OCI-LY7 (cell line): ENCODE measurements around the gene MRPL55. TPM values are rescaled to one million over a fixed set of nuclear protein-coding genes. Genes with fewer than 3 reads are reported as not detected.
A peak's percentile ranks its signal among the peaks of the same experiment; 100 is the strongest.

Experiments used
- BruUV-seq: library from RNA; stranded (reverse); fragments of 400-500 nt; replicated peaks from 2 replicates; lab custom pipeline; 2021; lab: Mats Ljungman, UMichigan
- CTCF ChIA-PET: fragments of 300-600 bp; sonication (Branson Sonifier 250); formaldehyde crosslinking; loops from one replicate; lab custom pipeline; 2022; ENCODE audit warnings: antibody characterized with exemption; ENCODE audit not compliant: unreplicated experiment; lab: Charles Lee
- POLR2A ChIA-PET: fragments of 300-600 bp; sonication (Branson Sonifier 250); formaldehyde crosslinking; loops from one replicate; lab custom pipeline; 2022; ENCODE audit warnings: antibody characterized with exemption; lab: Charles Lee
- DNase-seq: peaks from one replicate; pipeline ENCODE4 v3.0.0-alpha.2; 2015; ENCODE audit warnings: low spot score
- H2AFZ ChIP-seq: fragments of 200-600 bp; sonication (generic), shearing (Covaris generic); 2 replicates; pipeline ENCODE4 v1.6.1; 2014; ENCODE audit warnings: mild to moderate bottlenecking, antibody characterized with exemption, low read length, moderate library complexity
- H3K27ac ChIP-seq: fragments of 200-600 bp; sonication (generic); 2 replicates; pipeline ENCODE4 v1.5.1; 2014; ENCODE audit warnings: mixed run types, low read depth, mild to moderate bottlenecking, moderate library complexity, low read length, inconsistent platforms; ENCODE audit not compliant: poor library complexity, severe bottlenecking
- H3K36me3 ChIP-seq: fragments of 200-600 bp; sonication (generic); 2 replicates; pipeline ENCODE4 v1.6.1; 2014; ENCODE audit warnings: mild to moderate bottlenecking, antibody characterized with exemption, low read length, moderate library complexity, mixed read lengths; ENCODE audit not compliant: insufficient read depth
- H3K4me1 ChIP-seq: fragments of 200-600 bp; sonication (generic); 2 replicates; pipeline ENCODE4 v1.5.1; 2014; ENCODE audit warnings: mild to moderate bottlenecking, low read length; ENCODE audit not compliant: insufficient read depth, poor library complexity, severe bottlenecking
- H3K4me2 ChIP-seq: fragments of 200-600 bp; sonication (generic); 2 replicates; pipeline ENCODE4 v1.6.1; 2014; ENCODE audit warnings: mild to moderate bottlenecking, low read length
- H3K4me3 ChIP-seq: fragments of 200-600 bp; sonication (generic); 2 replicates; pipeline ENCODE4 v1.5.1; 2014; ENCODE audit warnings: mild to moderate bottlenecking, low read depth, low read length; ENCODE audit not compliant: poor library complexity, severe bottlenecking
- H3K79me2 ChIP-seq: fragments of 200-600 bp; sonication (generic); 2 replicates; pipeline ENCODE4 v1.6.1; 2016; ENCODE audit warnings: low read depth, mild to moderate bottlenecking, low read length, moderate library complexity, mixed read lengths; ENCODE audit not compliant: insufficient read depth
- H3K9me2 ChIP-seq: fragments of 200-600 bp; sonication (generic); 2 replicates; pipeline ENCODE4 v1.6.1; 2016; ENCODE audit warnings: mild to moderate bottlenecking, low read length, mixed read lengths; ENCODE audit not compliant: insufficient read depth
- H3K9me3 ChIP-seq: fragments of 200-600 bp; sonication (generic); 2 replicates; pipeline ENCODE4 v1.6.1; 2014; ENCODE audit warnings: mild to moderate bottlenecking, mixed run types, low read length, mixed read lengths
- H4K20me1 ChIP-seq: fragments of 200-600 bp; sonication (generic); 2 replicates; pipeline ENCODE4 v1.6.1; 2014; ENCODE audit warnings: mild to moderate bottlenecking, antibody characterized with exemption, low read length, moderate library complexity, mixed read lengths; ENCODE audit not compliant: insufficient read depth
- CTCF ChIP-seq: fragments of 200-600 bp; sonication (generic); conservative IDR thresholded peaks from 2 replicates; pipeline ENCODE4 v1.5.1; 2014; ENCODE audit warnings: mild to moderate bottlenecking, antibody characterized with exemption, low read length, moderate library complexity, mixed read lengths
- EZH2phosphoT487 ChIP-seq: fragments of 200-600 bp; sonication (generic); IDR thresholded peaks from 2 replicates; pipeline ENCODE4 v1.6.1; 2018; ENCODE audit warnings: low read depth, borderline replicate concordance, mild to moderate bottlenecking, mixed run types, antibody characterized with exemption, low read length, moderate library complexity, mixed read lengths
- intact Hi-C: fragments of 100-400 bp; cut with micrococcal nuclease; formaldehyde crosslinking; loops from one replicate; pipeline ENCODE4 v1.10.0; 2022; ENCODE audit not compliant: unreplicated experiment
- total RNA-seq, 2 experiments: library from RNA; depleted of rRNA in 1 of 2; stranded (reverse); fragments of >200 nt in 1 of 2; shearing (Covaris generic) in 1 of 2; gene quantifications; 2 replicates each; pipeline ENCODE4 v1.2.3, GENCODE V29; 2014 to 2022

MRPL55 gene
- total RNA-seq, 2 experiments from 2014 or later, result 50.0 to 92.8 TPM

GRCh38 chr1:228125185-228125584, 16.1 kb upstream of the MRPL55 start:
- ChIA-PET CTCF (interaction anchor here (0.6 to 1.2 kb wide), 2 partner anchors 23 to 42 kb away, joined by 3 read pairs; no protein-coding TSS in a partner anchor), POLR2A (interaction anchor here (0.5 to 1.2 kb wide), 7 partner anchors 9 to 1944 kb away, joined by 3 read pairs; partner anchors contain the start of gene TRIM11)
- Histone ChIP-seq H4K20me1 (no peaks in the 10 kb centered on the region), H3K27ac (no peak overlapping the region), H3K79me2 (no peaks in the 10 kb centered on the region), H3K9me2 (no peaks in the 10 kb centered on the region), H3K4me3 (no peak overlapping the region), H3K4me1 (peaks cover 8% of the 10 kb centered on the region), H3K36me3 (no peaks in the 10 kb centered on the region), H2AFZ (peak overlapping the region; percentile 17; the same call in 1 of the 2 replicates), H3K4me2 (no peak overlapping the region), H3K9me3 (peaks cover 18% of the 10 kb centered on the region; the same call in 1 of the 2 replicates)
- no TSS peak for BruUV-seq
- intact Hi-C loops, result no loop called here
- TF ChIP-seq EZH2phosphoT487, result no peak
- no peak for TF ChIP-seq CTCF
- no peak for DNase-seq

GRCh38 chr1:228123505-228123904, 14.4 kb upstream of the MRPL55 start:
- no peak overlapping the region for H3K4me2 ChIP-seq
- CTCF ChIA-PET, result interaction anchor here (0.6 kb wide), 1 partner anchor 124 kb away, joined by 3 read pairs; no protein-coding TSS in a partner anchor

More at GRCh38 chr1:228123505-228123904, 14.4 kb upstream of the MRPL55 start:
- intact Hi-C loops, result no loop called here
- no TSS peak for BruUV-seq
- Histone ChIP-seq H3K27ac (no peak overlapping the region), H3K9me3 (peaks cover 29% of the 10 kb centered on the region), H3K4me3 (no peak overlapping the region), H2AFZ (no peak overlapping the region), H3K9me2 (no peaks in the 10 kb centered on the region), H3K79me2 (no peaks in the 10 kb centered on the region), H4K20me1 (no peaks in the 10 kb centered on the region), H3K36me3 (no peaks in the 10 kb centered on the region), H3K4me1 (peaks cover 8% of the 10 kb centered on the region)
- no peak for TF ChIP-seq CTCF
- no peak for TF ChIP-seq EZH2phosphoT487
- POLR2A ChIA-PET, result interaction anchor here (2.2 kb wide), 1 partner anchor 11 kb away, joined by 7 read pairs; no protein-coding TSS in a partner anchor
- no peak for DNase-seq
